Ovary (tissue), 9 donors: ENCODE measurements around the gene HSD17B8. TPM values are rescaled to one million over a fixed set of nuclear protein-coding genes. Genes with fewer than 3 reads are reported as not detected.

Source experiments
- DNase-seq, 5 donors: peaks; one replicate each; pipeline ENCODE4 v3.0.0-alpha.2; 2019 to 2020
- H3K27ac ChIP-seq, 2 donors: fragments of 200-600 bp; one replicate each; pipeline versions ENCODE4 v1.5.1 to v1.8.0; 2019 to 2022
- H3K27me3 ChIP-seq: fragments of 200-600 bp; one replicate; pipeline ENCODE4 v1.8.0; 2022
- H3K36me3 ChIP-seq: fragments of 200-600 bp; sonication (generic); one replicate; pipeline ENCODE4 v1.5.1; 2019
- H3K4me1 ChIP-seq: one replicate; pipeline ENCODE4 v1.8.1; 2013; ENCODE audit warnings: mild to moderate bottlenecking, moderate library complexity; ENCODE audit not compliant: insufficient read depth
- H3K4me3 ChIP-seq: fragments of 200-600 bp; sonication (generic); one replicate; pipeline ENCODE4 v1.5.1; 2017
- H3K9me3 ChIP-seq, 2 donors: fragments of 200-600 bp in 1 of 2; sonication (generic) in 1 of 2; one replicate each; pipeline versions ENCODE4 v1.5.1 to v1.8.1; 2013 to 2019; ENCODE audit warnings: mild to moderate bottlenecking in 1 of 2, moderate library complexity in 1 of 2
- CTCF ChIP-seq, 3 donors: fragments of 450-650 bp in 2 of 3; fragments of 200-600 bp in 1 of 3; IDR thresholded peaks; one replicate each; pipeline versions ENCODE4 v1.5.1 to v1.8.0; 2016 to 2022; ENCODE audit warnings: antibody characterized with exemption in 3 of 3, mild to moderate bottlenecking in 1 of 3
- EP300 ChIP-seq: sonication (generic); formaldehyde crosslinking; IDR thresholded peaks from one replicate; pipeline ENCODE4 v1.6.1; 2017; ENCODE audit warnings: antibody characterized with exemption
- POLR2A ChIP-seq: fragments of 450-650 bp; IDR thresholded peaks from one replicate; pipeline ENCODE4 v1.6.1; 2017; ENCODE audit warnings: antibody characterized with exemption, mild to moderate bottlenecking, moderate library complexity
- WGBS, 3 donors: extraction: QIAGEN DNeasy Blood & Tissue Kit in 1 of 3; methylation state at CpG; one replicate each; pipeline versions ENCODE4 v1.1.5 to v1.1.7; 2013 to 2017; 5-methylcytosine and 5-hydroxymethylcytosine counted together
- intact Hi-C, 4 donors: fragments of 100-400 bp; cut with DNase I; formaldehyde crosslinking; loops; one replicate each; pipeline versions ENCODE4 v1.11.0 to v1.15.1; 2022 to 2023
- polyA plus RNA-seq, 2 donors: library from polyadenylated mRNA; stranded (reverse); fragments of 200-250 nt in 1 of 2; fragments of 350-450 nt in 1 of 2; fragmentation: Illumina TruSeq in 1 of 2; extraction: RNeasy Lipid Tissue Mini Kit (QIAGEN cat#74804) in 1 of 2; gene quantifications; one replicate each; pipeline ENCODE4 v1.2.3, GENCODE V29; 2013 to 2014
- total RNA-seq, 7 donors: library from RNA; depleted of rRNA in 2 of 7; stranded (reverse); fragments of >200 nt in 2 of 7; fragmentation: NEBNext Ultra II Directional in 3 of 7; extraction: Animal tissue kit (Norgen Biotek cat#: 25700) in 3 of 7; gene quantifications; one replicate each; pipeline versions ENCODE4 v1.1.0 to v1.2.4, GENCODE V29; 2016 to 2023
- donor health status: DM: no; HTN: no; CAD: no; lungs with moderate emphysema.
- donor health status: DM: no; HTN: no; CAD: no.
- donor health status: Bipolar disorder and iron deficiency.
- donor health status: DM: yes; HTN: yes; CAD: no.
- donor health status: DM: no; HTN: no; CAD: no.
- donor health status: DM: yes; HTN: yes; CAD: no.

The HSD17B8 gene
- total and polyA plus RNA-seq, 9 donors = 4.0 to 18.4 (median 8.8) TPM

DNA sequence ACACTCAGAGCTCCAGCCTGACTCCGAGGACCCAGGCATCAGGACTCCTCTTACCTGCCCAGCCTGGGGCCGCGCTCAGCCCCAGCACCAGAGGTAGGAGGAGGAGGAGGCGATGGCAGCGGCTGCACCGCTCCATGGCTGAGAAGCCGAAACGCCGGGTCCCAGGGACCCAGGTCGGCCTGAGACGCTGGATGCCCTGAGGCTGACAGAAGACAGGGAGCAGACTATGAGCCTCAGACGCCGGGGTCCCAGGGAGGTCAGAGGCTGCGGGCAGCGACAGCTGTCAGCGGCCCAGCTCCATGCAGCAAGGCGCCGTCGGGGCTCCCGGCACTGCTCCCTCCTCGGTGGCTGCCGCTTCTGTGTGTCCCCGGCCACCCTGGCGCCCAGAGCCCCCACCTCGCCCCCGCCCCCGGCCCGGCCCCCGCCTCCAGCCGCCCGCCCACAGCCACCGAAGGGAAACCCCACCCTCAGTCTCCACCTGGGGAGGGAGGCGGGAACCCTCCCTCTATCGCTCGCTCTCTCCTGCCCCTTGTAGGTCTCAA is 12.3 kb upstream of the HSD17B8 start, which contains the start of gene COL11A2:
Gene COL11A2, minus strand, starts transcription at position 363 of the 542 bp plus-strand sequence. Its CDS starts 227 bp downstream, at position 136.
- intact Hi-C loops = no loop called here
- H3K27me3 ChIP-seq = no peaks in the 10 kb centered on the region
- DNase-seq = no peak
- peak within 1 kb of the TSS; percentile 27 for H3K4me3 ChIP-seq
- no peaks in the 10 kb centered on the region for H3K36me3 ChIP-seq
- peaks cover 1% of the 10 kb centered on the region for H3K4me1 ChIP-seq
- TF ChIP-seq EP300 (no peak), CTCF (IDR thresholded peaks at IDR 0.05) (no peak), POLR2A (no peak)
- no peaks in the 10 kb centered on the region for H3K9me3 ChIP-seq
- H3K27ac ChIP-seq = peak within 1 kb of the TSS in 1 of 2 donors; percentile 32
- 7 to 13% (median 9%) methylated on average over 32 to 35 of the region's 35 CpGs for WGBS, 3 donors

- Histone ChIP-seq H3K9me3 (no peaks in the 10 kb centered on the region), H3K27me3 (no peaks in the 10 kb centered on the region), H3K36me3 (no peaks in the 10 kb centered on the region), H3K27ac (peak overlapping the region in 1 of 2 donors; percentile 32), H3K4me3 (peak overlapping the region; percentile 27), H3K4me1 (peaks cover 1% of the 10 kb centered on the region)
- WGBS, 3 donors = 1 to 3% (median 2%) methylated on average over 62 to 72 of the region's 72 CpGs
- TF ChIP-seq EP300 = no peak
- no peak for TF ChIP-seq CTCF (IDR thresholded peaks at IDR 0.05)
- TF ChIP-seq POLR2A = no peak
- peak in 4 of 5 donors; percentile 41 to 65 (median 58) for DNase-seq
- intact Hi-C loops = no loop called here
Observed at GRCh38 chr6:33192671-33193602, 11.5 kb upstream of the HSD17B8 start.

- Histone ChIP-seq H3K4me1 (peaks cover 1% of the 10 kb centered on the region), H3K27ac (peak overlapping the region in 1 of 2 donors; percentile 9), H3K4me3 (no peak overlapping the region), H3K9me3 (no peaks in the 10 kb centered on the region), H3K36me3 (no peaks in the 10 kb centered on the region), H3K27me3 (no peaks in the 10 kb centered on the region)
- TF ChIP-seq CTCF (IDR thresholded peaks at IDR 0.05) (no peak), EP300 (no peak), POLR2A (no peak)
- intact Hi-C loops = no loop called here
- DNase-seq = peak in 1 of 5 donors; percentile 40
- 53 to 69% (median 55%) methylated on average over 6 of the region's 6 CpGs for WGBS, 3 donors
Observed at GRCh38 chr6:33193619-33194018, 10.8 kb upstream of the HSD17B8 start.

DNA sequence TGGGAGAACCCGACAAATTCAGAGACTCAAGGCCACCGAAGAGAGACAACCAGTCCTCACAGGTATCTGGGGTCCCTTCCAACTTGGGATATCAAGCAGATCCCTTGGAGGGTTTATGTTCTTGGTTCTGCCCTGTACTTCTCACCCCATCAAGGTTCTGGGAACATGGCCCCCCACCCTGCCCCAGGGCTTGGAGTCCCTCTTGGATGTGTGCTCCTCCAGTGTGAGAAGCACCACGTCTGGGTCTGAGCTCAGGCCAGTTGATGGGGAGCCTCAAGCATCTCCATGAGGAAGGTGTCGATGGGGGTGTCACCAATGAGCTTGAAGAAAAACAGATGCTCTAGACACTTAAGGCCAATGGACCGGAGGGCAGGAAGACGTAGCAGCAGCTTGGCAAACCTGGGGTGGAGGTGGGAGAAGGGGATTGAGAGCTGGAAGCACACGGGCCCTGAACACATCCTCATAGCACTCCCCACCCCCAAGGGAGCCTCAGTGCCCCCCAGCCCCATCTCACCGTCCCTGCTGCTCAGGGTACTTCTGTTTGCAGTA is 9.9 kb upstream of the HSD17B8 start:
- no peaks in the 10 kb centered on the region for H3K9me3 ChIP-seq
- H3K4me1 ChIP-seq = peaks cover 1% of the 10 kb centered on the region
- intact Hi-C loops = no loop called here
- 51 to 67% (median 53%) methylated on average over 8 of the region's 8 CpGs for WGBS, 3 donors
- no peak overlapping the region for H3K4me3 ChIP-seq
- H3K27me3 ChIP-seq = no peaks in the 10 kb centered on the region
- H3K36me3 ChIP-seq = no peaks in the 10 kb centered on the region
- H3K27ac ChIP-seq = no peak overlapping the region
- no peak for TF ChIP-seq POLR2A
- no peak for TF ChIP-seq EP300
- TF ChIP-seq CTCF (IDR thresholded peaks at IDR 0.05) = no peak
- peak in 1 of 5 donors; percentile 28 for DNase-seq
